ENCODE results near the gene ZNF598.

ZNF598 gene

GRCh38 chr16:2005646-2006045 lies 4.0 kb downstream of the ZNF598 start:
- DNase-seq: no peak

DNA sequence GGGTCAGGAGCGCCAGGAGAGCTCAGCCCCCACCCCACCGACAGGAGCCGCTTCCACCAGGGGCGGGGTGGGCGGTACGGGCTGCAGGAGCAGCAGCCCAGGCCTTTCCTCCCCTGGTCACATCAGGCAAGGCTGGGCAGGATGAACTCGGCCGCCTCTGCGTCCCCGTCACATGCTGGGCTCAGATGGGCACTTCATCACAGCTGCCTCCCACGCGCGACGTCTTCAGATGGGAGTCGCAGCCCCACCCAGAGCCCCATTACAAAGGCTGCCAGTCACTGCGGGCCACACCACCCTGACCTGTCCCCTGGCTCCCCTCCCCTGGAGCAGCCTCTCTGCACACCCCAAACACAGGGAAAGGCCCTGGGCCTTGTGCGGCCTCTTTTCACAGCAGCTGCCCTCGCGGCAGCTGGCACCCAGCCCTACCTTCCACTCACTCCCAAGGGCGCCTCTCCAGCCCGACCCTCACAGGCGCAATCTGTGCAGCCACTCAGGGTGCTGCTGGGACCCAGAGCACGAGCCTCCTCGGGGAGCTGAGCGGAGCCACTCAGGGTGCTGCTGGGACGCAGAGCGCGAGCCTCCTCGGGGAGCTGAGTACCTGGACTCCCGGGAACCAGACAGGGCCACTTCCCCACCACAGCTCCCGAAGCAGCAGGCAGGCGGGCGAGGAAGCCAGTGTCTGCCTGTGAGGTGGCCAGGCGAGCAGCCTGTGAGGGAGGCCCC lies 4.7 kb downstream of the ZNF598 start:
- peak; percentile 55 for DNase-seq

GRCh38 chr16:2003827-2004641 lies 5.6 kb downstream of the ZNF598 start:
- peak; percentile 96 for DNase-seq

GRCh38 chr16:2003231-2003826 lies 6.3 kb downstream of the ZNF598 start:
- DNase-seq: no peak

GRCh38 chr16:2002406-2003230 lies 7.0 kb downstream of the ZNF598 start:
- no peak for DNase-seq

GRCh38 chr16:2001456-2002355 lies 7.9 kb downstream of the ZNF598 start:
- DNase-seq: no peak

DNA sequence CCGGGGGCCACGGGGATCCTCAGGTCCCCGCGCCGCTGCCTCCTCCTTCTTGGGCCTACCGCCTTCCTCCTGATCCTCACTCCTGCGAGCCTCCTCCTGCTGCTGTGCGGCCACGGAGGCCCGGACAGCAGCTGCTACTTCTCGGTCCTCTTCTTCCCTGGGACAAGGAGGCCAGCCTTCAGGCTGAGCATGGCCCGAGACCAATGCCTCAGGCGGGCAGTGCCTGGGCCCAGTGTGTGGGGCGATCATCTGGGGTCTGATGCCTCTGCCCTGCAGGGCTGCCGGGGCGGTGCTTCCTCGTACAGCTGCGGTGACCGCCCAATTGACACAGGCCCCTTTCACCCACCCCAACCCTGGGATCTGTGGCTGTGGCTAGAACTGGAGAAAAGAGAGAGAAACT lies 8.6 kb downstream of the ZNF598 start:
- no peak for DNase-seq

DNA sequence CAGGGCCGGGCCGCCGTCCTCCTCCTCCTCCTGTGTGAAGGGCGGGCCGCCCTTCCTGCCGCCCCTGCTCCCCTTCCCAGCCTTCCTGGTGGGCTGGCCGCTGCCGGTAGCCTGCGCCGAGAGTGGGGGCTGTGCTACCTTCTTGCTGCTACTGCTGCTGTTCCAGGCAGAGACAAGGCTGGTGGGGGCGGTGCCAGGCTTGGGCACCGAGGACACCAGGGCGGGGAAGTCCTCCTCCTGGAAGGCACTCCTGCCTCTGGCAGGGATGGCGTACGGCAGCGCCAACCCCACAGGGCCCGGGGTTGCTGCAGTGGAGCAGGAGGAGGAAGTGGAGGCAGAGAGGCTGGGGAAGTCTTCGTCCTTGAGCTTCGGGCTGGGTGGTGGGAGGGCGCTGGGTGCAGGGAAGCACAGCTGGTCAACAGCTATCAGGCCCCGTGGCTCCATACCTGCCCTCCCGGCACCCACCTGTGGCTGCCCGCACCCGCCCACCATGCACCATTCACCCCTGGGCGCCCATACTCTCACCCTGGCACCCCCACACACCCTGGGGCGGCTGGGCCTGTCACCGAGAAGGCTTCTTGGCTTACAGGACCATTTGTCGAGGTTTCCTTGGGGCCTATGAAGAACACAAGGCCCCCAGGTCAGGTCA lies 9.6 kb downstream of the ZNF598 start:
- DNase-seq: no peak

- DNase-seq: no peak
These were observed 10.5 kb downstream of the ZNF598 start for GRCh38 chr16:1998852-1999801.

GRCh38 chr16:1998360-1998835 lies 11.2 kb downstream of the ZNF598 start:
- no peak for DNase-seq

GRCh38 chr16:1997494-1998359 lies 11.9 kb downstream of the ZNF598 start:
- no peak for DNase-seq

DNA sequence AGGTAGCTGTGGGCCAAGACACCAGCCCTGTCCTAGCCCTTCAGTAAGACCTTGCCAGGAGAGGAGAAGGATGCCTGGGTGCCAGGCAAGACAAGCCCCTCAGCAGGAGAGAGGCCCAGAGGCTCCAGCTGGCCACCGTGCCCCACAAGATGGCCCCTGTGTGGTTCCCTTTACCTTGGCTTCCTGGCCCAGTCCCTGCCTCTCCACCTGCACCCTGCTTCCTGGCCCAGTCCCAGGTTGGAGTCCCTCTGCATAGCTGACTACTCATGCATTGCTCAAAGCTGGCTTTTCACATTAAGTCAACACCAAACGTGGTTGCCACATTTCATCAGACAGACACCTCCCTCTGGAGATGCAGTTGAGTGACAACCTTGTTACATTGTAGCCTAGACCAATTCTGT lies 15.9 kb downstream of the ZNF598 start:
- DNase-seq: no peak

DNA sequence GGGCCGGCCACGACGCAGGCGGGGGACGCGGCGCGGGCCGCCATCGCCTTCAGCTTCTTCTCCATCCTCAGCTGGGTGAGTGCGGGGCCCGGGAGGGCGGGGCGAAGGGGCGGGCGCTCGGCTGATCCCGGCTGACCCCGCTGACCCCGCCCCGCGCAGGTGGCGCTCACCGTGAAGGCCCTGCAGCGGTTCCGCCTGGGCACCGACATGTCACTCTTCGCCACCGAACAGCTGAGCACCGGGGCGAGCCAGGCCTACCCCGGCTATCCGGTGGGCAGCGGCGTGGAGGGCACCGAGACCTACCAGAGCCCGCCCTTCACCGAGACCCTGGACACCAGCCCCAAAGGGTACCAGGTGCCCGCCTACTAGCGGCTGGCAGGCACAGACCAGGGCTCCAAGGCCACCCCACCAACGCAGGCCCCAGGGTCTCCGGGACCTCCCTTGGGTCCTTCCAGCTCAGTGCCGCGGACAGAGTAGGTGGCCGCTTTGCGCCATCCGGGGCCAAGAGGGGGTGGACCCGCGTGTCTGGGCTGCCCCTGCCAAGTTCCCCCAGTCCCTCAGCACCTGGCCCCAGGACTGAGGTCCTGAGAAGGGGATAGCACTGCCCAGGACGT lies 16.8 kb downstream of the ZNF598 start:
- no peak for DNase-seq

DNA sequence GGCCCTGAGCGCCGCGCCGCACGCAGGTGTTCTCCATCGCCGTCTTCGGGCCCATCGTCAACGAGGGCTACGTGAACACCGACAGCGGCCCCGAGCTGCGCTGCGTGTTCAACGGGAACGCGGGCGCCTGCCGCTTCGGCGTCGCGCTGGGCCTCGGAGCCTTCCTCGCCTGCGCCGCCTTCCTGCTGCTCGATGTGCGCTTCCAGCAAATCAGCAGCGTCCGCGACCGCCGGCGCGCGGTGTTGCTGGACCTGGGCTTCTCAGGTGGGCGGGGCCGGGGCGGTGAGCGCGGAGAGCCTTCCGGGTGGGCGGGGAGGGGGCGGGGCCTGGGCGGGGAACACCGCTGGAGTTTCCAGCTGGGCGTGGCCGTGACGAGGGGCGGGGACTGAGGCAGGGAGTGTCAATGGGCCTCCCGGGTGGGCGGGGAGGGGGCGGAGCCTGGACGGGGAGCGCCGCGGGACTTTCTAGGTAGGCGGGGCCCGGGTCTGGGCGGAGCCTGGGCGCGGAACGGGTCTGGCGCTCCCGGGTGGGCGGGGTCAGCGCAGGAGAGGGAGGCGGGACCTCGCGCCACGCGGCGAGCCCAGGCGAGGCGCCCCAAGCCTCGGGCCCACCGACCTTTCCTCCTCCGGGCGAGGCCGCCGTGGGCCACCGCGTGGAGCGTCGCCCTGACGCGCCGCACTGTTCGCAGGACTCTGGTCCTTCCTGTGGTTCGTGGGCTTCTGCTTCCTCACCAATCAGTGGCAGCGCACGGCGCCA lies 17.5 kb downstream of the ZNF598 start:
- no peak for DNase-seq

DNA sequence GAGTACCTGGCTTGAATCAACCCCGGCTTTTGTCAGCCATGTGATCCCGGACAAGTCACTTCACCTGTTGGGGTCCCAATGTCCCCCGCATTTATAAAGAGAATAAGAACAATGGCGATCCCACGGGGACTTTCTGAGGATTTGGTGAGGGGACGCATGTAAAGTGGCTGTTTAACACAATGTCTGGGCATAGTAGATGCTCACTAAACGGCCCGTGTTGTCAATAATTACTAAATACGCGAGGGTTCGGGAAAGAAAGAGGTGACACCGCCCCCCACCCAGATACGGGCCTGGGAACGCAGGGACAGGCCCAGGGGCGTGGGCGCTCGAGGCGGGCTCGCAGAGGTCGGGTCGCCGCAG lies 18.1 kb downstream of the ZNF598 start:
- DNase-seq: no peak

DNA sequence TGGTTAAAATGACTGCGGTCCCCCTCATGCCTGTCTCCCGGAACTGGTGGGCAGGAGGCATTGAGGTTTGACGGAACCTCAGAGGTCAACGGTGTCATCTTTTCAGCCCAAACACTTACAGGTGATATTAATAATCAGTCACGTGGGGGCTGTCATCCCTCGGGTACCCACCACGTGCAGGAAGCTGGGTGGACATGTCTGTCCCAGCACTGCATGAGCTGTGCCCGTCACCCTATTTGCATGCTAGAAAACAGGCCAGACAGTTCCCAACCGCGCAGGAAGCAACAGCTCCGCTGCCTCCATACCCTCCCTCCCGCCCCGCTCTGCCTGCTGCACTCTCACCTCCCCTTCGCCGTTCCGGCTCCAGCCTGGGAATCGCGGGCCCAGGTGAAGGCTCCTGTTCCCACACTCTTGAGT lies 18.5 kb downstream of the ZNF598 start:
- no peak for DNase-seq

DNA sequence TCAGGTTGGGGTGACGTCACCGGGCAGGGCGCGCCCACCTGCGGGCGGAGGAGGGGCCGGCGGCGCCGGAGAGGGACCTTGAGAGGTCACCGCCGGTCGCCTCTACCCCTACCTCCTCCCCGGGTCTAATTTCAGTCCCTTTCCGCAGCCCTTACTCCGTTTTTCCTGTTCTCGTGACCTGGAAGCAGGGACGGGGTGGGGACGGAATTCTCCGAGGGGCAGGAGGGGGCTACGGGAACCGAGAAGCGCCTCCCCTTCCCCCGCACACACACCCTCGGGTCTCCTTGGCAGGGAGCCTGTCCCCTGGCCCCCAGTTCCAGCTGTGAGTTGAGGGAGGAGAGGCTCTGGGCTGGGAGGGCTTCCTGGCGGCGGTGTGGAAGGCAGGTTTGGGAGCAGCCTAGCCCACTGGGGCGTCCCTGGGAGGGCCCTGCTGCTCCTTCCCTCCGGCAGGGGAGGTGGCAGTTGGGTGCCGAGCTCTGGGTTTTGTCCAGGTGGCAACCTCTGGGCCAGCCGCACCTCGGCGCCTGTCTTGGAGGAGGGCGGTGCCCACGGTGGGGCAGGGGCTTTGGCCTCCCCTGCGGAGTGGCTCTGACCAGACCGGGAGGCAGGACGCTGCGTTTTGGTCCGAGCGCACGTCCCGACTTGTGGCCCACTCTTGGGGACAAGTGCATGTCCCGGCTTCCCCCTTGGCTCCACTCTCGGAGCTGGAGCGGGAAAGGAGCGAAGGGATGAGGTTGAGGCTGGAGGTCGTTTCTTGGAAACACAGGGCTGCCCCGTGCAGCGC lies 19.1 kb downstream of the ZNF598 start:
- DNase-seq: peak; percentile 46

Data from NCI-H2171 (cell line).